ENCODE data around the gene MRPL34.
A peak's percentile ranks its signal among the peaks of the same experiment; 100 is the strongest.
"Not testable (repeated sequence)": the region's sequence is repeated elsewhere in the genome, so short reads cannot be mapped to it uniquely, and the experiment has no call there.

The MRPL34 gene

DNA sequence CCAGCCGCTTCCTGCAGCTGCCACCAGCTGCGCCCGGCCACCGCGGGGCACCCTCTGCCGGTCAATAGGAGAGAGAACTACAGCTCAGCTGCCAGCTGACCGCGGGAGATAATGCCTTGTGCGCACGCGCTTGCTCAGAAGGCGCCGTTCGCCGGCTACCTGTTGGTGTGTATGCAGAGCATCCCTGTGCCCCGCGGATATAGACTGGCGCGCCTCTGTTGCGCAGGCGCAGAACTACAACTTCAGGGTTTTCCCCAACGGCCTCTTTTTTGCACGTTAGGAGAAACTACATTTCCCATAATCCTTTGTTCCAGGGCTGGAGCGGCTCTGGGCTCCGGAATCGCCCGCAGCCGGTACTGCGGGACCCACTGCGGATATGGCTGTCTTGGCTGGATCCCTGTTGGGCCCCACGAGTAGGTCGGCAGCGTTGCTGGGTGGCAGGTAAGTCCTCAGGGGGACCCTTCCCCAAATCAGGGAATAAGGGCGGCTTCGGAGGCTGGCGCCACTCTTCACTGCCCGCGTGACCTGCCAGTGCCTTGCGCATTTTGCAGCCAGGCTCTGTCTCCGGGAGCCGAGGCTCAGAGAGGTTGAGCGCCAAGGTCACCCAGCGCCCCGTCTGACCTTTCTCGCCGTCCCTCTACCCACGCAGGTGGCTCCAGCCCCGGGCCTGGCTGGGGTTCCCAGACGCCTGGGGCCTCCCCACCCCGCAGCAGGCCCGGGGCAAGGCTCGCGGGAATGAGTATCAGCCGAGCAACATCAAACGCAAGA lies at the start of gene MRPL34:
Gene MRPL34 (plus strand): TSS at position 356 of the 768 bp plus-strand sequence. CDS start 21 bp downstream, at position 377.
- DNase-seq (ENCODE audit: low spot score in 2 of 2), result peak; percentile 87 to 93
- no peaks in the 10 kb centered on the region for H3K36me3 Mint-ChIP-seq
- no peaks in the 10 kb centered on the region for H3K27me3 Mint-ChIP-seq
- ATAC-seq (ENCODE audit: low read depth), result peak; percentile 66
- H3K27ac Mint-ChIP-seq, result peak within 1 kb of the TSS; percentile 80
- H3K4me1 Mint-ChIP-seq, result peaks cover 34% of the 10 kb centered on the region
- peak within 1 kb of the TSS; percentile 87 for H3K4me3 Mint-ChIP-seq
- H3K9me3 Mint-ChIP-seq, result no peaks in the 10 kb centered on the region

DNA sequence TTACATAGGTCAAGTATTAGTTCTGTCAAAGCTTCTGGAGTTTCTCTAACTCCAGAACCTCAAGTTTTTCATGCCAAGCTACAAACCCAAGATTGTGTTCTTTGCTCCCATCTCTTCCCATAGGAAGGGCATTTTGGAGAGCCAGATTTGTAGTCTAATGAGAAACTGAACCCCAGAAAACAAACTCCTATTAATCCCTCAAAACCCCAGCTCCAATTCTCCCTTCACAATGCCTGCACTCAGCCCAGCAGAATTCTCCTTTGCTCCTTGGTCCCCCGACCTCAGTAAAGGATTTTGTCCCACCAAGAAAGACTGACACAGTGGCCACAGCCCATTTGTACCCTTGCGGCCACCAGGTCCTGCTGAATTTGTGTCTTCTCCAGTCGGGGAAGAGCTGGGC lies 49.5 kb upstream of the MRPL34 start:
- Mint-ChIP-seq H3K4me1 (peaks cover 5% of the 10 kb centered on the region), H3K27ac (no peak overlapping the region), H3K4me3 (no peak overlapping the region), H3K36me3 (no peaks in the 10 kb centered on the region), H3K27me3 (no peaks in the 10 kb centered on the region), H3K9me3 (no peaks in the 10 kb centered on the region)
- no peak for ATAC-seq (ENCODE audit: low read depth)
- no peak for DNase-seq (ENCODE audit: low spot score in 2 of 2)

DNA sequence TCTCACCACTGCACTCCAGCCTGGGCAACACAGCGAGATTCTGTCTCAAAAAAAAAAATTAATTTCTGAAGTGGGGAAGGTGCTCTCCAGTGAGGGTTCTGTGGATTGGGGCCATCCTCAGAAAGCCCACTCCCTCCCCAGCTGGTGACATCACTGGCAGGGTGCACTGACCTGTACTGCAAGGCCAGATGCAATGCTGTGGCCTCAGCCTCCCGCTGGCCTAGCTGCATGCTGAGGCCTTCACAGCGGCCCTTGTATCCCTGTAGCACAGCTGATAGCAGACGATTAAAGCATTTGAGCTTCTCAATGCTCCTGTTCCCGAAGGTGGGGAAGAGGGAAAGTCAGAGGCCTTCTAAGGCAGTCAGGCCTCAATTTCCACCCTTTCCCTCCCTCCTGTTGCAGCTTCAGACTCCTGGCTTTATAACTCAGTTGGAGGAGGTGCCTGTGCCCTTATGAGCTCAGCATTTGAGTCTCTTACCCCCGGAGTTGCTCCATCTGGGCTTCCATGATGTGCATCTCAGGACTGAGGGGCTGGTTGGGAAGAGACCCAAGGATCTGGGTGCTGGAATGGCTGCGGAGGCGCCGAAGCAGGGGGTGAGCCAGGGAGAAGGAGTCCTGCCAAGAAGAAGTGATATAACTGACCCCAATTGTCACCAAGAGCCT lies 46.4 kb upstream of the MRPL34 start:
- Mint-ChIP-seq H3K9me3 (no peaks in the 10 kb centered on the region), H3K4me1 (peaks cover 5% of the 10 kb centered on the region), H3K36me3 (no peaks in the 10 kb centered on the region), H3K4me3 (no peak overlapping the region), H3K27me3 (no peaks in the 10 kb centered on the region), H3K27ac (no peak overlapping the region)
- no peak for ATAC-seq (ENCODE audit: low read depth)
- no peak for DNase-seq (ENCODE audit: low spot score in 2 of 2)

DNA sequence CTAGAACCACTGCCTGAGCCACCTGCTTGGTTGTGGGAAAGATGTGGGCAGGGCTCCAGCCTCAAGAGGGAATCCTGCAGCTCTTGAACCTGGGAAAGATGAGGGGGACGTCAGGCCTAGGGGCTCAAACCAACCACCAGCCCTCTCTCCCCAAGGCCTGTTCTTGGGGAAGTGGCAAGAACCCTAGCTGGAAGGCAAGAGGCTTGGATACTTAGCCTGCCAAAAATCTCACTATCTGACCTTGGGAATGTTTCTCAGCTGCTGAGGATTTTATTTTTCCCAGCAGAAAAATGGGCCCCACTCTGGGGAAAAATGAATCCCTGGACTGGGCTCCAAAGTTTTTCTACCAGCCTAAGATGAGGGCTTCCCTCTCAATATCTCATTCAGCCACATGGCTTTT lies 45.7 kb upstream of the MRPL34 start:
- Mint-ChIP-seq H3K4me1 (peaks cover 10% of the 10 kb centered on the region), H3K4me3 (no peak overlapping the region), H3K27me3 (no peaks in the 10 kb centered on the region), H3K9me3 (no peaks in the 10 kb centered on the region), H3K36me3 (no peaks in the 10 kb centered on the region), H3K27ac (no peak overlapping the region)
- ATAC-seq (ENCODE audit: low read depth), result no peak
- no peak for DNase-seq (ENCODE audit: low spot score in 2 of 2)

DNA sequence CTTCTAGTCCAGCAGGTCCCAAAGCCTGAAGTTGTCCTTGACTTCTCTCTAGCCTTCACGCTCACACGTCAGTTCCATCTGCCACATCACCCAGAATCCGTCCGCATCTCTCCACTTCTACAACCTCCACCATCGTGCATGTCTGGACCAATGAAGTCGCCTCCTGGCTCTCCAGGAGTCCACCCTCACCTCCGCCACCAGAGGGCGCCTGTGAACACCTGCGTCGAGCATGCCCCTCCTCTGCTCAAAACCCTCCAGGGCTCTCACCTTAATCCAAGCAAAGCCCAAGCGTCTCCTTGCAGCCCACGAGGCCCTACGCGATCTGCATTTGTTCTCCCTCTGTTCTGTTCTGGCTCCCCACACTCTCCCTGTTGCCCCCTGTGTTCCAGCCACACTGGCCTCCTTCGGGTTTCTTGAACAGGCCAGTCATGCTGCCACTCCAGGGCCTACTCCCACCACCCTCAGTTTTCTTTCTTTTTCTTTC lies 44.8 kb upstream of the MRPL34 start:
- Mint-ChIP-seq H3K4me1 (peaks cover 10% of the 10 kb centered on the region), H3K36me3 (no peaks in the 10 kb centered on the region), H3K27ac (no peak overlapping the region), H3K9me3 (no peaks in the 10 kb centered on the region), H3K27me3 (no peaks in the 10 kb centered on the region), H3K4me3 (no peak overlapping the region)
- ATAC-seq (ENCODE audit: low read depth) (peak; percentile 100), DNase-seq (ENCODE audit: low spot score in 2 of 2) (peak; percentile 90 to 91)

DNA sequence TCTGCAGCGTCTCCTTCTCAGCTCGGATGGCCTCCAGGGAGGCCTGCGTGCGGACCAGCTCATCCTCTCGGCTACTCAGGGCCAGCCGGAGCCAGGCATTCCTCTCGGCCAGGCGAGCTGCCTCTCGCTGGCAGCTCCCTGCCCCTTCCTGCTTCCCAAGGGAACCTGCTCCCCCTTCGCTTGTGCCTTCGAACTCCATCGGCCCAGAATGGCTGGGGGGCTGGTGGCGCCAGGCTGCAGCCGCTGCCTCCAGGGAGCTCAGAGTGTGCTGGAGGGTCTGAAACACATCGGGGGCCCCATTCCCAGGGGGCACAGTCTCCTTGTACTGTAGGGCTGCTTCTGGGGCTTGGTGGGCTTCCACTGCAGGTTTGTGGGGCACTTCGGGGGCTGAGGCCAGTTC lies 43.1 kb upstream of the MRPL34 start:
- Mint-ChIP-seq H3K36me3 (no peaks in the 10 kb centered on the region), H3K27ac (no peak overlapping the region), H3K4me1 (peaks cover 10% of the 10 kb centered on the region), H3K4me3 (no peak overlapping the region), H3K27me3 (no peaks in the 10 kb centered on the region), H3K9me3 (no peaks in the 10 kb centered on the region)
- DNase-seq (ENCODE audit: low spot score in 2 of 2) (no peak), ATAC-seq (ENCODE audit: low read depth) (no peak)

DNA sequence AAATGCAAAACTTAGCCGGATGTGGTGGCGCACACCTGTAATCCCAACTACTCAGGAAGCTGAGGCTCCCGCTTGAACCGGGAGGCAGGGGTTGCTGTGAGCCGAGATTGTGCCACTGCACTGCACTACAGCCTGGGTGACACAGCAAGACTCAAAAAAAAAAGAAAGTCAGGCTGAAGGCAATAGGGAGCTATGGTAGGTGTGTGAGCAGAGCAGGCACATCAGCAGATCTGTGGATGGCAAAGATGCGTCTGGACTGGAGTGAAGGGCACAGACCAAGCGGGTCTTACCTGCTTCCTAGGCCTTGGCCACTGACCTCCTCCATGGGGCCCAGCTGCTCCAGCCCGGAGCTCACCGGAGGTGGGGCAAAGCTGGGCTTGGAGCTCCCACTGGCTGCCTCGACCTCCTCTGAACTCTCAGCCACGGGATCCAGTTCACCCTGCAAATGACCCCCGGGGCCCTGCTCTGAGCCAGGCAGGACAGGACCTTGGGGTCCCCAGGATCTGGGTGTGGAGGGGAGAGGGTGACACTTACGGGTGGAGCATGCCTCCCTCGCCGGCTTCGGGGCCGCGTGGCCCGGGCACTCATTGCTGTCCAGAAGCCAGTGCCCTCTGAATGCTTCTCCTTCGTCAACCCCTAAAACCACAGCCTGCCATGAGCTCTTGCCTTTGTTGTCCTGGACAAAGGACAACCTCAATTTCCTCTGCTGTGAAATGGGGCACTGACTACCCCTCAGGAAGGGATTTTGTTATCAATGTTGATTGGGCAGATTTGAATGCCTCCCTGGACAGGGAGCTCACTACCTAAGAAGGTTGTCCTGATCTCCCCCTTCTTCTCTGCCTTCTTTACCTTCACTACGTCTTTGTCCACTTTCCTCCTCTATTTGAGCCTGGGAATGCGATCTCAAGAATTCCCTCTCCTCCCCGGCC lies 41.7 kb upstream of the MRPL34 start:
- no peak overlapping the region for H3K27ac Mint-ChIP-seq

DNA sequence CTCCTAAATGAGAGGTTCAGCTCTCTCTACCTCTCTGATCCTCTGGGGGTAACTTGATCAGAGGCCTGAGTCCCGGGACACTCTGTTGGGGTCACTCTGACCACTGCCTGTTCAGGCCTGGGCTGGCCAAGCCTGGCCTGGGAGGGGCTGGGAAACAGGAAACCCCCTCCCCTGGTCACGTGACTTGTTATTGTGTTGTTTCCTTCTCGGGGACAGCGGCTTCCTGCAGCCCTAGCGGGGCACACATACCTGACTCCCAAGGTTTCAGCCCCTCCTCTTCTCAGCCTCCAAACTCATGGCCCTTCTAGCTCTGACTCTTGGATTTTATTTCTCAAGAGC lies 41.1 kb upstream of the MRPL34 start, which contains the start of gene USHBP1:
Gene USHBP1 (minus strand): TSS at position 105 of the 339 bp plus-strand sequence. CDS start 446 bp downstream, outside the sequence.
- Mint-ChIP-seq H3K27ac (no peak within 1 kb of the TSS), H3K36me3 (no peaks in the 10 kb centered on the region), H3K9me3 (no peaks in the 10 kb centered on the region), H3K27me3 (no peaks in the 10 kb centered on the region), H3K4me3 (no peak within 1 kb of the TSS), H3K4me1 (peaks cover 12% of the 10 kb centered on the region)
- DNase-seq (ENCODE audit: low spot score in 2 of 2) (no peak), ATAC-seq (ENCODE audit: low read depth) (no peak)

More for the DNA sequence above, 41.7 kb upstream of the MRPL34 start:
- peaks cover 12% of the 10 kb centered on the region for H3K4me1 Mint-ChIP-seq
- H3K4me3 Mint-ChIP-seq, result no peak overlapping the region
- H3K36me3 Mint-ChIP-seq, result no peaks in the 10 kb centered on the region
- no peak for DNase-seq (ENCODE audit: low spot score in 2 of 2)
- no peaks in the 10 kb centered on the region for H3K27me3 Mint-ChIP-seq
- H3K9me3 Mint-ChIP-seq, result no peaks in the 10 kb centered on the region
- no peak for ATAC-seq (ENCODE audit: low read depth)

DNA sequence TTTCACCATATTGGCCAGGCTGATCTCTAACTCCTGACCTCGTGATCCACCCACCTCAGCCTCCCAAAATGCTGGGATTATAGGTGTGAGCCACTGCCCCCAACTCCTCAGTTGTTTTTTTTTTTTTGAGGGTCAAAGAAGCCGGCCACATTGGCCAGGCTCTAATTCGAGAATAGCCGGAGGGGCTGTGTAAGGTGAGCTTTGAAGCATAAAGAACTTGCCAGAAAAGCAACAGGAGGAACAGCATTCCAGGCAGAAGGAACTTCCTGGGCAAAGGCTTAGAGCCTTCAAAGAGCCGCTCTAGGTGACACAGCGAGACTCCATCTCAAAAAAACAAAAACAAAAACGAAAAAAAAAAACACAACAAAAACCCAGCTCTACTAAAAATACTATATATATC lies 39.6 kb upstream of the MRPL34 start:
- Mint-ChIP-seq H3K27ac (no peak overlapping the region), H3K36me3 (peaks cover 2% of the 10 kb centered on the region), H3K27me3 (no peaks in the 10 kb centered on the region), H3K9me3 (no peaks in the 10 kb centered on the region), H3K4me3 (peak overlapping the region; percentile 37), H3K4me1 (peaks cover 8% of the 10 kb centered on the region)
- ATAC-seq (ENCODE audit: low read depth) (no peak), DNase-seq (ENCODE audit: low spot score in 2 of 2) (no peak)

DNA sequence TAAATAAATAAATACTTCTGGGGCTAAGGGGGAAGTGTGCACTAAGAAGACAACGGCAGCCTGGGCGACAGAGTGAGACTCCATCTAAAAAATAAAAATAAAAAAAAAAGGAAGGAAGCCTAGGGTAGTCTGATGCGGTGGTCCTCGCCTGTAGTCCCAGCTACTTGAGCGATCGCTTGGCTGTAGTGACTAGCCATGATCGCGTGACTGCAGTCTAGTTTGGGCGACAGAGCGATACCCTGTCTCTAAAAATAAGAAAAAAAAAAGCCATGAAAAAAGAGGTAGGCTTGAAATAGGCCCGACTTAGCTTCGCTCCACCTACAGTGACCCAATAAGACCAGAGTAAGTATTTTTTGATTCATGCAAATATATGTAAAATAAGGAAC lies 39.1 kb upstream of the MRPL34 start:
- Mint-ChIP-seq H3K27ac (peak overlapping the region; percentile 66), H3K9me3 (no peaks in the 10 kb centered on the region), H3K27me3 (no peaks in the 10 kb centered on the region), H3K4me1 (peaks cover 7% of the 10 kb centered on the region), H3K36me3 (peaks cover 6% of the 10 kb centered on the region), H3K4me3 (peak overlapping the region; percentile 72)
- DNase-seq (ENCODE audit: low spot score in 2 of 2) (no peak), ATAC-seq (ENCODE audit: low read depth) (peak; percentile 23)

DNA sequence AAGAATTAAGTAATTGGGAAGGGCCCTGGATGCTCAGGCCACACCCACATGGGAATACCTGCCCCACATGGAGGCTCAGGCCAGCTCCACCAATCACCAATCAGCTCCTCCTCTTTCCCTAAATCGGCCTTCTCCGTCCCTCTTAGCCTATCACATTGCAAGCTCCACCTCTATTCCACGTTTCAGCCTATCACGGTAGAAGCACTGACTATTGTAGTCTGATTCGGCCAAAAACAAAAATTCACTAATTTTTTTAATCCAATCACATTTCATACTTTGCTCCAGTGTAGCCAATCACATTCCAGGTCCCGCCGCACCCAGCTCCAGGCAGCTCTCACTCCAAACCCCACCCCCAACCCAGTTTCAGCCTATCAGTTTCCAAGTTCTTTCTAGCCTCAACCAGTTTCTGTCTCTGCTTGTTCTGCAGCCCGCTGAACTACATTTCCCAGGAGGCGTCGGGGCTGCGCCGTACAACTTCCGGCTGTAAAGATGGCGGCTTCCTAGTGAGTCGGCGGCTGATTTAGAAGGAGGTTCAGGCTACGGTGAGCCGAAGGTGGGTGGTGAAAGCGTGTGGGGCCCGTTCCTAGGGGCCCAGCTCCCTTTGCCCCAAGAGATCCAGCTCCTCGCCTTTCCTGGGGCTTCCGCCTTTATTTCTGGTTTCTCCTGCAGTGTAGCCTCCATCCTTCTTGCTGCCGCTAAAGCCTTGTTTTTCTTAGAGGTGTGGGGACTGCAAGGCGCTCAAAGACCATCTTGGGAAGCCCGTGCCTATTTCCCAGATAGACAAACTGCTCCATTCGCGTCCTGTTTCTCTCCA lies 38.5 kb upstream of the MRPL34 start, which contains the start of gene BABAM1:
Gene BABAM1 (plus strand): TSS at position 469 of the 814 bp plus-strand sequence. CDS start 1,364 bp downstream, outside the sequence.
- peak; percentile 84 to 96 for DNase-seq (ENCODE audit: low spot score in 2 of 2)
- Mint-ChIP-seq H3K27ac (peak within 1 kb of the TSS; percentile 66), H3K9me3 (no peaks in the 10 kb centered on the region), H3K36me3 (peaks cover 7% of the 10 kb centered on the region), H3K4me3 (peak within 1 kb of the TSS; percentile 72), H3K4me1 (peaks cover 7% of the 10 kb centered on the region), H3K27me3 (no peaks in the 10 kb centered on the region)
- ATAC-seq (ENCODE audit: low read depth), result peak; percentile 83

DNA sequence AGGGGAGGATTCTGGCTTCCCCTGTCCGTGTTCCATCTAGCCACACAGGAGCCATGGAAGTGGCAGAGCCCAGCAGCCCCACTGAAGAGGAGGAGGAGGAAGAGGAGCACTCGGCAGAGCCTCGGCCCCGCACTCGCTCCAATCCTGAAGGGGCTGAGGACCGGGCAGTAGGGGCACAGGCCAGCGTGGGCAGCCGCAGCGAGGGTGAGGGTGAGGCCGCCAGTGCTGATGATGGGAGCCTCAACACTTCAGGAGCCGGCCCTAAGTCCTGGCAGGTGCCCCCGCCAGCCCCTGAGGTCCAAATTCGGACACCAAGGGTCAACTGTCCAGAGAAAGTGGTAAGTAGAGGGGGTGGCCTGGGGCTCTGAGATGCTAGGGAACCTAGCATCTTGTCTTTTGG lies 36.9 kb upstream of the MRPL34 start:
- no peaks in the 10 kb centered on the region for H3K9me3 Mint-ChIP-seq
- H3K36me3 Mint-ChIP-seq, result peaks cover 8% of the 10 kb centered on the region
- peak overlapping the region; percentile 46 for H3K4me3 Mint-ChIP-seq
- ATAC-seq (ENCODE audit: low read depth) (no peak), DNase-seq (ENCODE audit: low spot score in 2 of 2) (no peak)
- H3K27me3 Mint-ChIP-seq, result no peaks in the 10 kb centered on the region
- peaks cover 7% of the 10 kb centered on the region for H3K4me1 Mint-ChIP-seq
- no peak overlapping the region for H3K27ac Mint-ChIP-seq

DNA sequence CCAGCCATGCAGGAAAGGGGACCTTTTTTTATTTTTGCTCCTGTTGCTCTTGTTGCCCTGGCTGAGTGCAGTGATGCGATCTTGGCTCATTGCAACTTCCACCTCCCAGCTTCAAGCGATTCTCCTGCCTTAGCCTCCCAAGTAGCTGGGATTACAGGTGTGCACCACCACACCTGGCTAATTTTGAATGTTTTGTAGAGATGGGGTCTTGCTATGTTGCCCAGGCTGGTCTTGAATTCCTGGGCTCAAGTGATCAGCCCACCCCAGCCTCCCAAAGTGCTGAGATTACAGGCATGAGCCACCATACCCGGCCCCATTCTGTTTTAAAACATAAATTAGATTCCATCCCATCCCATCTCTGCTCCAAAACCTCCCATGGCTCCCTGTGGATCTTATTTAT lies 30.8 kb upstream of the MRPL34 start:
- ATAC-seq (ENCODE audit: low read depth); H3K4me1 Mint-ChIP-seq: not testable (repeated sequence)
- H3K36me3 Mint-ChIP-seq, result peaks cover 26% of the 10 kb centered on the region

More for the DNA sequence above, 30.8 kb upstream of the MRPL34 start:
- H3K27ac Mint-ChIP-seq; H3K9me3 Mint-ChIP-seq; DNase-seq (ENCODE audit: low spot score in 2 of 2); H3K27me3 Mint-ChIP-seq; H3K4me3 Mint-ChIP-seq: not testable (repeated sequence)

Measured in memory B cell (primary cell).